Right ventricle myocardium inferior (tissue), 1 donor: ENCODE measurements around the gene AKAP4. TPM values are rescaled to one million over a fixed set of nuclear protein-coding genes. Genes with fewer than 3 reads are reported as not detected.

Experiments
- ATAC-seq: fragments of 200-7000 bp; cut with Tn5 transposase; one replicate; pipeline ENCODE4 v1.9.1; 2020; ENCODE audit warnings: mild to moderate bottlenecking, moderate library complexity
- DNase-seq: peaks from one replicate; pipeline ENCODE4 v3.0.0; 2021; ENCODE audit errors: missing footprints
- intact Hi-C: fragments of 100-400 bp; cut with DNase I; formaldehyde crosslinking; loops from one replicate; pipeline ENCODE4 v1.11.0; 2022
- long read RNA-seq: library from polyadenylated mRNA; unstranded; transcript quantifications from one replicate; pipeline ENCODE4 v2.0.0, GENCODE V29; 2021
- total RNA-seq: library from RNA; stranded (reverse); fragmentation: NEBNext Ultra II Directional; extraction: Animal tissue kit (Norgen Biotek cat#: 25700); gene quantifications from one replicate; pipeline ENCODE4 v1.2.1, GENCODE V29; 2021
- donor health status: DM: no; HTN: yes; CAD: no; lungs with severe emphysema.

The AKAP4 gene
- not detected for total RNA-seq
- long read RNA-seq = 0 reads

DNA sequence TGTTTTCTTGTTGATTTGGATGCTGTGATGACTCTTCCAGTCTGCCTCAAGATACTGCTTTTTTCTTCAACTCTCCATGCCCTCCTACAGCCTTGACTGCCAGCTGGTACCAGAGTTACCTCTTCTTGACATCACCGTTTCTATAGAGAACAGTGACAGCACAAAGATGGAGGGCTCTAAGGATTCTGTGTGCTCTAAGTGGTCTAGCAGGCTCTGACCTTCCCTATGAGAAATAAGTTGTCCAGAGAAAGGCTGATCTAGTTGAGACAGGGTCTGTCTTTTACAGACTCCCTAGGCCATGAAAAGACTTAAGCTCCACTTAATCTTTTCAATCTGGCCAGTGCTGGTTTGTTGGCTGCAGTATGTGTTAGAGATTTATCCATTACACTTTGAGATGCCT, at the start of gene AKAP4:
Gene AKAP4, minus strand, starts transcription at position 101 of the 400 bp plus-strand sequence. CDS start 118 bp downstream, outside the sequence.
- DNase-seq (no peak), ATAC-seq (no peak)
- intact Hi-C loops = loop anchor here (5.0 kb wide), 1 partner anchor 99 kb away; no protein-coding TSS in a partner anchor

DNA sequence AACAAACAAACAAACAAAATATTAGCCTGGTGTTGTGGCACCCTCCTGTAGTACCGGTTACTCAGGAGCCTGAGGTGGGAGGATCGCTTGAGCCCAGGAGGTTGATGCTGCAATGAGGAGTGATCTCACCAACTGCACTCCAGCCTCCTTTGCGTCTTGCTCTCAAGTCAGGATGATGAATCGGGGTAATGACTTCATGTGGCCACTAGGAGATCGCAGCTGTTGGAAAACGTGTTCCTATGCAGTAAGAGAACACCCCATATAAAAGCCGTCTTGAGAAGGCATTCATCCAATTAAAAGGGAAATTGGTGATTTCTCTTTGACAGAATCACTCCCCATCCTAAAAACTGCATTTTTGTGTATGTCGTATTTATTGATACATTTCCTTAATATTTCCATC, 10.7 kb upstream of the AKAP4 start:
- intact Hi-C loops = no loop called here
- DNase-seq (no peak), ATAC-seq (no peak)

DNA sequence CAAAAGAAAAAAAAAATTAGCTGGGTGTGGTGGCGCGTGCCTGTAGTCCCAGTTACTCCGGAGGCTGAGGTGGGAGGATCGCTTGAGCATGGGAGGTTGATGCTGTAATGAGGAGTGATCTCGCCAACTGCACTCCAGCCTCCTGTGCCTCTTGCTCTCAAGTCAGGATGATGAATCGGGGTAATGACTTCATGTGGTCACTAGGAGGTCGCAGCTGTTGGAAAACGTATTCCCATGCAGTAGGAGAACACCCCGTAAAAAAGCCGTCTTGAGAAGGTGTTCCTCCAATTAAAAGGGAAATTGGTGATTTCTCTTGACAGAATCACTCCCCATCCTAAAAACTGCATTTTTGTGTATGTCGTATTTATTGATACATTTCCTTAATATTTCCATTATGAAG, 5.9 kb upstream of the AKAP4 start:
- ATAC-seq (no peak), DNase-seq (no peak)
- intact Hi-C loops = no loop called here

GRCh38 chrX:50204364-50204899, 3.6 kb upstream of the AKAP4 start, which contains the start of gene CCNB3:
Gene CCNB3 (plus strand): TSS chrX:50204765. CDS start chrX:50285164, 80,399 bp downstream.
- DNase-seq = peak; percentile 82
- peak; percentile 86 for ATAC-seq
- intact Hi-C loops = loop anchor here (5.0 kb wide), 1 partner anchor 102 kb away; no protein-coding TSS in a partner anchor

GRCh38 chrX:50202539-50202938, 1.7 kb upstream of the AKAP4 start:
- intact Hi-C loops = loop anchor here (5.0 kb wide), 1 partner anchor 100 kb away; no protein-coding TSS in a partner anchor
- ATAC-seq (no peak), DNase-seq (no peak)

- intact Hi-C loops = no loop called here
- DNase-seq = no peak
- no peak for ATAC-seq
Observed at GRCh38 chrX:50198348-50198747, 2.5 kb downstream of the AKAP4 start.

DNA sequence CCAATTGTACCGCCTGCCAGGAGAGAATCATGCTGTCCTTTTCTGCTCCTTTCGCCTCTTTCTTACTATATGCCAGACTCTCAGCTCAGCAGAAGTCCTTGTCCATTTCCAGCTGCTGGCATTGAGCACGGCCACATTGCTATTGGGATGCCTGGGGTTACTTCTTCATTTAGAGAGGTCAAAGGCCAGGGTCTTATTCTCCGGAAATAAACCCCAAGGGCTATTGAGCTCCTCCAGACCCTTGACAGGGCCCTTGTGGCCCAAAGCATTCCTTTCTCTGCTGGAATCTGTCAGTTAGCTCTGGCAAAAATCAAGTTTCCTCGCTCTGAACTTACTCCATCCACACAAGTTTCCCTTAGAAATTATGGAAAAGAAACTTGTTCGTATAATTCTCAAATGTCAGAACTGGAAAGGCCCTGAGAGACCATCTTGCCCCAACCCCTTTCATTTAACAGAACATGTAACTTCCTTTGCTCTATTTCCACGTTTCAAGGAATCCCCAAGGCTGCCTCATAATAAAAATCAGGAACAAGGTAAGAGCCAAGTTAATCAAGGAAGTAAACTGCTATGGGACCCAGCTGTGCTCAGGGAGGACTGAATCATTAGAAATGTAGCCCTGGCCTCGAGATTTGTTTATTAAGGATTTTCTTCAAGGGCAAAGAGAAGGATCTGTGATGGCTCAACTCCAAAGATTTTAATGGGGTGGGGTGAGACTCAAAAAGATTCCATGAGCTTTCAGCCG, 11.8 kb downstream of the AKAP4 start:
- intact Hi-C loops = no loop called here
- DNase-seq = no peak
- ATAC-seq = no peak

- intact Hi-C loops = no loop called here
- ATAC-seq = no peak
- DNase-seq = no peak
Observed at GRCh38 chrX:50183891-50184290, 16.9 kb downstream of the AKAP4 start.

DNA sequence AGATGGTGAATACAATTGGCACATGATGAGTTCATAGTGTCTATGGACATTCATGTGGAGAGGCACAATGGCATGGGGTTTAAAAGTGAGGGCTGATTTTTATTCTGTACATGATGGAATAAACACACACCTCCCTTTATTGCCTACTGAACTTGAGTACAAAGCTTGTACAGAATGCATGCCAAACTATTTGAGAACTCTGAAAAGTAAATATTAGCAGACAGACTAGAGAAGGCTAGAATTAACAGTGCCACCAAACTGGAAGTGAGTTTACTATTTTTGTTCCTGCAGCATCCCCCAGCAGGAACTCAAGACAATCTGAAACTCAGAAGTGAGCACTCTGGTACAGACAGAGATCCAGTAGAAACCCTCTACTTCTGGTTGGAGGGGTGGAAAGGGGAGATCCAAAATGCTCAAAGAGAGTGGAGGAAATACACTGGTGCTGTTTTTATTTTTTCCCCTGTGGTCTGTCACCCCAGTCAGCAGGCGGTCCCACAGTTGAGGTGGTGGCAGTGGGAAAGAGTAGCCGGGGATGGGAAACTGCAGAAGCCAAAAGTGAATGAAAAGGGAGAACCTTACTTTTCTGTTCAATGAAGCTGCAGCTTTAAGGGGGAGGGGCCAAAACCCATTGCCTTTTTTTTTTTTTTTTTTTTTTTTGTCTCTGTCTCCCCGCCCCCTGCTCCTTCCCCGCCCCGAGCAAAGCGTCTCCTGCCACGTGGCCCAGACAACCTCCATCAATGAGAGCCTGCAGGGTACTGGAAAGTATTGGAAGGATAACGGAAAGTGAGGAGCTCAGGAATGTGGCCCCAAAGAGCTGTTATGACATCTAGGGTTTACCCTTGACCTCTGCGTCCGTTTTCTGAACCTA, 20.5 kb downstream of the AKAP4 start:
- DNase-seq (no peak), ATAC-seq (no peak)
- intact Hi-C loops = no loop called here

DNA sequence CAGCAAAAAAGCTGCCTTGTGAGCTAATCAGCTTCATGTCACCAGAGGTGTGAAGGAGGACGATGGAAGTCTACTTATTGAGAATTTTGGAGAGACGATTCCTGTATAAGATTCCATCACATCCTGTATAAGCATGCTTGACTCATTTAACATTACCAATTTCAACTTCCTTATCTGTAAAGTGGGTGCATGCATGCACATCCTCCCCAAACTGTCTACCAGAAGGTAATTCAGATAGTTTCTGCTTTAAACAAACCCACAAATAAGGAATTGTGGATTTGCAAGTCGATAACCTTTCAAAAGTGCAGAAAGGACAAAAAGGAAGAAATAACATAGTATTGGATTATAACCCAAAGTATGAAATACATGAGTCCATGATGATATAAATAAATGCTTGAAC, 31.1 kb downstream of the AKAP4 start:
- intact Hi-C loops = no loop called here
- DNase-seq (no peak), ATAC-seq (no peak)

- ATAC-seq = no peak
- intact Hi-C loops = no loop called here
- no peak for DNase-seq
Observed at GRCh38 chrX:50168241-50168687, 32.5 kb downstream of the AKAP4 start.

- no peak for DNase-seq
- no peak for ATAC-seq
- intact Hi-C loops = no loop called here
Observed at GRCh38 chrX:50167366-50167765, 33.4 kb downstream of the AKAP4 start.

DNA sequence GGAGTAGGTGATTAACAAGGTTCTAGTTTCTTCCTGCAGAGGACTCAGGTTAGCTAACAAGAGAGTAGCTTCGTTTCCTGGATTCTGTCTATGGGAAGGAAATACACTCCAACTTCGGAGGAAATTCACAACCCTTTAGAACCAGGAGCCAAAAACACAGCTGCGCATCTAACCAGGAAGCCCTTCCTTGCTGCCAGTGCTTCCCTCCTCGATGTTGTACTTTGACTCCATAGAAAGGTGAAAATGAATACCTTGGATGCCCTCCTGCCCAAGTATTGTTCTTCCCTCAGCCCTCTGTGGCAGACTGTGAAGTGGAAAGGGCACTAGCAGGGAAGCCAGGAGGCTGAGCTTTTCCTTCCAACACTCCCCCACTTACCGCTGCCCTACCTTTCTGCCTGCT, 35.1 kb downstream of the AKAP4 start:
- no peak for DNase-seq
- intact Hi-C loops = no loop called here

DNA sequence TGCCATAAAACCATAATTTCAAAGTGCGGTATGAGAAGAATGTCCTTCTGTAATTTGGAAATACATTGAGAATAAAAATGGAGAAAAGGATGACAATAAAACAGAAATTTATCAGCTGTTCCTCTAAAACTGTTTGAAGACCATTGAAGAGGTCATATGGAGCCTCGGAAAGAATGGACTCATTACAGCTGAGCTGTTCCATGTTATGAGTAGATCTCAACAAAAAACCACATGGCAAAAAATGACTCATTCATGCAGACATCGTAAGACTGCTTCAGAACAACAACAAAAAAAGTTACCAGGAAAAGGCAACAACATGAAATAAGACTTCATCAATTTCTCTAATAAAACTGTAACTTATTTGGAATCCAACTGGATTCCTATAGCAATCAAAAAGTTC, 39.7 kb downstream of the AKAP4 start:
- intact Hi-C loops = no loop called here
- no peak for ATAC-seq
- no peak for DNase-seq

More for the DNA sequence above, 35.1 kb downstream of the AKAP4 start:
- no peak for ATAC-seq

GRCh38 chrX:50158593-50158992, 42.2 kb downstream of the AKAP4 start:
- DNase-seq (no peak), ATAC-seq (no peak)
- intact Hi-C loops = no loop called here

DNA sequence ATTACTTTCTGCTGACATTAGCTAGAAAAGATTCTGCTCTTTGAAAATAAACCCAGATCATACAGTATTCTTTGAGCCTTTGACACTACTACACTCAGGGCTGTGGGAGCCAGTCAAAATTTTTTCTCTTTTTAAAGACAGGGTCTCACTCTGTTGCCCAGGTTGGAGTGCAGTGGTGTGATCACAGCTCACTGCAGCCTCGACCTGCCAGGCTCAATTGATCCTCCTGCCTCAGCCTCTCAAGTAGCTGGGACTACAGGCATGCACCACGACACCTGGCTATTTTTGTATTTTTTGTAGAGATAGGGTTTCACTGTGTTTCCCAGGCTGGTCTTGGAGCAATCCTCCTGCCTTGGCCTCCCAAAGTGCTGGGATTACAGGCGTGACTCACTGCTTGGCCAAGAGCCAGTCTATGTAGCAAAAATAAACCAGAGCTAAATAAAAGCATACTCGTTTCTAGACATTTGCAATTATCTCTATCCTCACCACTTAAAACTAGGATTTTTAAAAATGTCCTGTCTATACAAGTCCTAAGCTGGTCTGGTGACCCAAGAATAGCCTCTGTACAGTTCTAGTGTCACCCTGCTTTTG, 43.2 kb downstream of the AKAP4 start:
- no peak for ATAC-seq
- intact Hi-C loops = no loop called here
- DNase-seq = no peak

DNA sequence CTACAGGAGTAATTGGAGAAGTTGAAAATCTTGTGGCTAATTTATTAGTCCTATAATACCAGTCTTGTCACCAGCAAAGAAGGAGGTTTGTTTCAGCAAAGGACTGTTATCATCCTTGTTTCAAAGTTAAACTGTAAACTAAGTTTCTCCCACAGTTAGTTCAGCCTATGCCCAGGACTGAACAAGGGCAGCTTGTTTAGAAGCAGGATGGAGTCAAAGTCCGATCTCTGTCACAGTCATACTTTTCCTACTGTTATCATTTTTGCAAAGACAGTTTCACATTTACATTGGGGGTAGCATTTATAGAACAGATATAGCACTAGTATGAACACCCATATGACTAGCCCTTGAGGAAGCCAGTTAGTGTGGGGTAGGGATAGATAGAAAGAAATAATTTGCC, 46.4 kb downstream of the AKAP4 start:
- intact Hi-C loops = no loop called here
- ATAC-seq (no peak), DNase-seq (no peak)

DNA sequence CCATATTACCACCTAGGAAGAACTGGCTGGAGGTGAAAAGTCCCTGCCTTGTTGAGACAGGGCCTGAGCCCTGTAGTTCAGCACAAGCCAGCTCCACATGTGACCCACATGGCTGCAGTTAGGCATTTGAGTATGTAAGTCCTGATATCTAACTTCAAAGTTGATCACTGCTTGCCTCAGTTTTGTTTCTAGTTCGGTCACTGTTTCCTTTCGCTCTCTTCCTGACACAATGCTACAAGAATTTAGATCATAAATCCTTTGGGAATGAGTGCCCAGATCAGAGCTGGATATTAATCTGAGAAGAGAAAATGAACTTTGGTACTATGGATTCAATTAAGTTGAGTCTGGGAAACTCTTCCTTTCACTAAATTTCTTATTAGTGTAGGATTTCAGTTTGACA, 48.4 kb downstream of the AKAP4 start:
- no peak for ATAC-seq

DNA sequence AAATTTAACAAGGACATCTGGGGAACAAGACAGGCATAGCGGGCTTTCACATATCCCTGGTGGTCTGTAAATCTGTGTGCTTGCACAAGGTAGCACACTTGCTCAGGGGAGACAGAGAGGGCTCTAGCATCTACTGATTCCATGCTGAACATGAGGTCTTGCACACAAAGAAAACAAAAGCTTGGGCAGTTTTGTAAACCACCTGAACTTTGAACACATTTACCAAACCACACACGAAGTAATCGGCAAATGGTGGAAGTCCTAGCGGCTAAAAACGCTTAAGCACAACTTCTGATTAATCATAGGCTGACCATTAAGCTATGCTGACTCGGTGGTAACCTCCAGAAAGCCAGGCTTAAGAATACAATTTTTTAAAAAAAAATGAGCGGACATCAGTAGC, 52.8 kb downstream of the AKAP4 start:
- DNase-seq (no peak), ATAC-seq (no peak)
- intact Hi-C loops = no loop called here

More for the DNA sequence above, 48.4 kb downstream of the AKAP4 start:
- intact Hi-C loops = no loop called here
- DNase-seq = no peak
